HepG2 (cell line): ENCODE measurements around the gene PHKB. TPM values are rescaled to one million over a fixed set of nuclear protein-coding genes. Genes with fewer than 3 reads are reported as not detected.

Source experiments
- JUNB ChIP-seq: sonication (generic); formaldehyde crosslinking; IDR thresholded peaks from 2 replicates; pipeline ENCODE4 v1.8.0; 2022; ENCODE audit warnings: missing genetic modification reagents, mild to moderate bottlenecking, borderline replicate concordance
- MXI1 ChIP-seq: IDR thresholded peaks from 3 replicates; pipeline ENCODE4 v1.6.1; 2012; ENCODE audit warnings: low read depth, low read length, inconsistent platforms, borderline replicate concordance
- RCOR2 ChIP-seq: IDR thresholded peaks from 2 replicates; pipeline ENCODE4 v1.6.1; 2016; ENCODE audit warnings: missing biosample characterization, missing genetic modification reagents
- SOX5 ChIP-seq: IDR thresholded peaks from 2 replicates; pipeline ENCODE4 v1.6.1; 2016; ENCODE audit warnings: borderline replicate concordance
- TEAD3 ChIP-seq: optimal IDR thresholded peaks from 2 replicates; pipeline ENCODE3; 2016; ENCODE audit warnings: borderline replicate concordance
- TMF1 ChIP-seq: sonication (generic); formaldehyde crosslinking; IDR thresholded peaks from 2 replicates; pipeline ENCODE4 v1.8.1; 2022; ENCODE audit warnings: low read depth, missing genetic modification reagents
- ZBTB38 ChIP-seq: sonication (generic); formaldehyde crosslinking; IDR thresholded peaks from 2 replicates; pipeline ENCODE4 v1.5.1; 2020; ENCODE audit warnings: mild to moderate bottlenecking, missing genetic modification reagents
- ZNF33B ChIP-seq: sonication (generic); formaldehyde crosslinking; IDR thresholded peaks from 2 replicates; pipeline ENCODE4 v1.5.1; 2020; ENCODE audit warnings: mild to moderate bottlenecking, missing genetic modification reagents
- ZNF569 ChIP-seq: sonication (generic); formaldehyde crosslinking; IDR thresholded peaks from 2 replicates; pipeline ENCODE4 v1.5.0; 2020; ENCODE audit warnings: mild to moderate bottlenecking, missing genetic modification reagents, moderate library complexity, borderline replicate concordance
- ZNF614 ChIP-seq: IDR thresholded peaks from 2 replicates; pipeline ENCODE4 v1.6.1; 2018; ENCODE audit warnings: missing biosample characterization, missing genetic modification reagents, inconsistent platforms, borderline replicate concordance
- ZSCAN22 ChIP-seq: sonication (generic); formaldehyde crosslinking; IDR thresholded peaks from 2 replicates; pipeline ENCODE4 v1.4.0; 2020; ENCODE audit warnings: mild to moderate bottlenecking, missing genetic modification reagents
- polyA plus RNA-seq, 8 experiments: library from polyadenylated mRNA; depleted of rRNA in 3 of 8; stranded (reverse) in 7 of 8; unstranded in 1 of 8; fragments of >200 nt; fragmentation: Illumina TruSeq in 4 of 8; extraction: Trizol in 4 of 8; gene quantifications; 2 replicates each; pipeline versions ENCODE4 v1.2.1 to v1.2.3, GENCODE V29; 2011 to 2016; ENCODE audit warnings: low read depth in 4 of 8, missing spikeins in 1 of 8, mixed read lengths in 1 of 8; ENCODE audit not compliant: insufficient read depth in 1 of 8
- total RNA-seq, 5 experiments: library from RNA; depleted of rRNA; stranded (reverse); fragments of >200 nt; fragmentation: Illumina TruSeq; extraction: Trizol; gene quantifications; 2 replicates each; pipeline ENCODE4 v1.2.3, GENCODE V29; 2016; ENCODE audit warnings: low read depth in 1 of 5
- TF ChIP-seq, protein P1 (sequence below): sonication (generic); formaldehyde crosslinking; IDR thresholded peaks from 2 replicates; pipeline ENCODE4 v1.5.1; 2020; ENCODE audit warnings: mild to moderate bottlenecking, missing genetic modification reagents, borderline replicate concordance
- TF ChIP-seq, protein P2 (sequence below): sonication (generic); formaldehyde crosslinking; IDR thresholded peaks from 2 replicates; pipeline ENCODE4 v1.9.0; 2022; ENCODE audit warnings: missing genetic modification reagents, mild to moderate bottlenecking, borderline replicate concordance
- TF ChIP-seq, protein P3 (sequence below): sonication (generic); formaldehyde crosslinking; IDR thresholded peaks from 2 replicates; pipeline ENCODE4 v1.4.0; 2020; ENCODE audit warnings: missing genetic modification reagents
- TF ChIP-seq, protein P4 (sequence below): sonication (generic); formaldehyde crosslinking; IDR thresholded peaks from 2 replicates; pipeline ENCODE4 v1.5.1; 2020; ENCODE audit warnings: missing genetic modification reagents, mild to moderate bottlenecking, borderline replicate concordance

Gene PHKB
- total and polyA plus RNA-seq, 2 of the 13 experiments (the other 11 are each of a cell fraction or from before 2014, with no cell fraction given): 66.0 to 80.8 TPM

DNA sequence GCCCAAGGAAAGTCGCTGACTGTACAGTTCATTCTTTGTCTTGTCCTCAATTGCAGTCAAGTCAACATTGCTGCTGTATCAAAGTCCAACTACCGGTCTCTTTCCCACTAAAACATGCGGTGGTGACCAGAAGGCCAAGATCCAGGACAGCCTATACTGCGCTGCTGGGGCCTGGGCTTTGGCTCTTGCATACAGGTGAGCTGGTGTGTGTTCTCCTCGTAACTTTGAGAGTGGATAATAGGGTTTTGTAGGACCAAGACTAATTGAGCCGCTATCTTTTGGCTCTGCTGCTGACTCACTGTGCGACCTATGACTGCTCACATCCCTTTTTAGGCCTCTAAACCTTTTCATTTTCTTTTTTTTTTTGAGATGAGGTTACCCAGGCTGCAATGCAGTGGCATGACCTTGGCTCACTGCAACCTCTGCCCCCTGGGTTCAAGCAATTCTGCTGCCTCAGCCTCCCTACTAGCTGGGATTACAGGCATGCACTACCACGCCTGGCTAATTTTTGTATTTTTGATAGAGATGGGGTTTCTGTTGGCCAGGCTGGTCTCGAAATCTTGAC, 38.7 kb downstream of the PHKB start (continued):
- TF ChIP-seq TMF1 (CRISPR knock-in tag): no peak
- TF ChIP-seq, protein P1, sequence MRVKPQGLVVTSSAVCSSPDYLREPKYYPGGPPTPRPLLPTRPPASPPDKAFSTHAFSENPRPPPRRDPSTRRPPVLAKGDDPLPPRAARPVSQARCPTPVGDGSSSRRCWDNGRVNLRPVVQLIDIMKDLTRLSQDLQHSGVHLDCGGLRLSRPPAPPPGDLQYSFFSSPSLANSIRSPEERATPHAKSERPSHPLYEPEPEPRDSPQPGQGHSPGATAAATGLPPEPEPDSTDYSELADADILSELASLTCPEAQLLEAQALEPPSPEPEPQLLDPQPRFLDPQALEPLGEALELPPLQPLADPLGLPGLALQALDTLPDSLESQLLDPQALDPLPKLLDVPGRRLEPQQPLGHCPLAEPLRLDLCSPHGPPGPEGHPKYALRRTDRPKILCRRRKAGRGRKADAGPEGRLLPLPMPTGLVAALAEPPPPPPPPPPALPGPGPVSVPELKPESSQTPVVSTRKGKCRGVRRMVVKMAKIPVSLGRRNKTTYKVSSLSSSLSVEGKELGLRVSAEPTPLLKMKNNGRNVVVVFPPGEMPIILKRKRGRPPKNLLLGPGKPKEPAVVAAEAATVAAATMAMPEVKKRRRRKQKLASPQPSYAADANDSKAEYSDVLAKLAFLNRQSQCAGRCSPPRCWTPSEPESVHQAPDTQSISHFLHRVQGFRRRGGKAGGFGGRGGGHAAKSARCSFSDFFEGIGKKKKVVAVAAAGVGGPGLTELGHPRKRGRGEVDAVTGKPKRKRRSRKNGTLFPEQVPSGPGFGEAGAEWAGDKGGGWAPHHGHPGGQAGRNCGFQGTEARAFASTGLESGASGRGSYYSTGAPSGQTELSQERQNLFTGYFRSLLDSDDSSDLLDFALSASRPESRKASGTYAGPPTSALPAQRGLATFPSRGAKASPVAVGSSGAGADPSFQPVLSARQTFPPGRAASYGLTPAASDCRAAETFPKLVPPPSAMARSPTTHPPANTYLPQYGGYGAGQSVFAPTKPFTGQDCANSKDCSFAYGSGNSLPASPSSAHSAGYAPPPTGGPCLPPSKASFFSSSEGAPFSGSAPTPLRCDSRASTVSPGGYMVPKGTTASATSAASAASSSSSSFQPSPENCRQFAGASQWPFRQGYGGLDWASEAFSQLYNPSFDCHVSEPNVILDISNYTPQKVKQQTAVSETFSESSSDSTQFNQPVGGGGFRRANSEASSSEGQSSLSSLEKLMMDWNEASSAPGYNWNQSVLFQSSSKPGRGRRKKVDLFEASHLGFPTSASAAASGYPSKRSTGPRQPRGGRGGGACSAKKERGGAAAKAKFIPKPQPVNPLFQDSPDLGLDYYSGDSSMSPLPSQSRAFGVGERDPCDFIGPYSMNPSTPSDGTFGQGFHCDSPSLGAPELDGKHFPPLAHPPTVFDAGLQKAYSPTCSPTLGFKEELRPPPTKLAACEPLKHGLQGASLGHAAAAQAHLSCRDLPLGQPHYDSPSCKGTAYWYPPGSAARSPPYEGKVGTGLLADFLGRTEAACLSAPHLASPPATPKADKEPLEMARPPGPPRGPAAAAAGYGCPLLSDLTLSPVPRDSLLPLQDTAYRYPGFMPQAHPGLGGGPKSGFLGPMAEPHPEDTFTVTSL: peak; percentile 89; the same call in 1 of the 2 replicates
- peak; percentile 79 for TF ChIP-seq RCOR2
- no peak for TF ChIP-seq ZBTB38
- TF ChIP-seq, protein P2, sequence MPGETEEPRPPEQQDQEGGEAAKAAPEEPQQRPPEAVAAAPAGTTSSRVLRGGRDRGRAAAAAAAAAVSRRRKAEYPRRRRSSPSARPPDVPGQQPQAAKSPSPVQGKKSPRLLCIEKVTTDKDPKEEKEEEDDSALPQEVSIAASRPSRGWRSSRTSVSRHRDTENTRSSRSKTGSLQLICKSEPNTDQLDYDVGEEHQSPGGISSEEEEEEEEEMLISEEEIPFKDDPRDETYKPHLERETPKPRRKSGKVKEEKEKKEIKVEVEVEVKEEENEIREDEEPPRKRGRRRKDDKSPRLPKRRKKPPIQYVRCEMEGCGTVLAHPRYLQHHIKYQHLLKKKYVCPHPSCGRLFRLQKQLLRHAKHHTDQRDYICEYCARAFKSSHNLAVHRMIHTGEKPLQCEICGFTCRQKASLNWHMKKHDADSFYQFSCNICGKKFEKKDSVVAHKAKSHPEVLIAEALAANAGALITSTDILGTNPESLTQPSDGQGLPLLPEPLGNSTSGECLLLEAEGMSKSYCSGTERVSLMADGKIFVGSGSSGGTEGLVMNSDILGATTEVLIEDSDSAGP (CRISPR knock-in tag): no peak; the same call in none of the 2 replicates
- TF ChIP-seq, protein P3, sequence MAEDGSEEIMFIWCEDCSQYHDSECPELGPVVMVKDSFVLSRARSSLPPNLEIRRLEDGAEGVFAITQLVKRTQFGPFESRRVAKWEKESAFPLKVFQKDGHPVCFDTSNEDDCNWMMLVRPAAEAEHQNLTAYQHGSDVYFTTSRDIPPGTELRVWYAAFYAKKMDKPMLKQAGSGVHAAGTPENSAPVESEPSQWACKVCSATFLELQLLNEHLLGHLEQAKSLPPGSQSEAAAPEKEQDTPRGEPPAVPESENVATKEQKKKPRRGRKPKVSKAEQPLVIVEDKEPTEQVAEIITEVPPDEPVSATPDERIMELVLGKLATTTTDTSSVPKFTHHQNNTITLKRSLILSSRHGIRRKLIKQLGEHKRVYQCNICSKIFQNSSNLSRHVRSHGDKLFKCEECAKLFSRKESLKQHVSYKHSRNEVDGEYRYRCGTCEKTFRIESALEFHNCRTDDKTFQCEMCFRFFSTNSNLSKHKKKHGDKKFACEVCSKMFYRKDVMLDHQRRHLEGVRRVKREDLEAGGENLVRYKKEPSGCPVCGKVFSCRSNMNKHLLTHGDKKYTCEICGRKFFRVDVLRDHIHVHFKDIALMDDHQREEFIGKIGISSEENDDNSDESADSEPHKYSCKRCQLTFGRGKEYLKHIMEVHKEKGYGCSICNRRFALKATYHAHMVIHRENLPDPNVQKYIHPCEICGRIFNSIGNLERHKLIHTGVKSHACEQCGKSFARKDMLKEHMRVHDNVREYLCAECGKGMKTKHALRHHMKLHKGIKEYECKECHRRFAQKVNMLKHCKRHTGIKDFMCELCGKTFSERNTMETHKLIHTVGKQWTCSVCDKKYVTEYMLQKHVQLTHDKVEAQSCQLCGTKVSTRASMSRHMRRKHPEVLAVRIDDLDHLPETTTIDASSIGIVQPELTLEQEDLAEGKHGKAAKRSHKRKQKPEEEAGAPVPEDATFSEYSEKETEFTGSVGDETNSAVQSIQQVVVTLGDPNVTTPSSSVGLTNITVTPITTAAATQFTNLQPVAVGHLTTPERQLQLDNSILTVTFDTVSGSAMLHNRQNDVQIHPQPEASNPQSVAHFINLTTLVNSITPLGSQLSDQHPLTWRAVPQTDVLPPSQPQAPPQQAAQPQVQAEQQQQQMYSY (CRISPR knock-in tag): peak; percentile 20; the same call in 1 of the 2 replicates
- peak; percentile 41 for TF ChIP-seq TEAD3 (CRISPR knock-in tag)
- no peak for TF ChIP-seq ZSCAN22
- TF ChIP-seq, protein P4, sequence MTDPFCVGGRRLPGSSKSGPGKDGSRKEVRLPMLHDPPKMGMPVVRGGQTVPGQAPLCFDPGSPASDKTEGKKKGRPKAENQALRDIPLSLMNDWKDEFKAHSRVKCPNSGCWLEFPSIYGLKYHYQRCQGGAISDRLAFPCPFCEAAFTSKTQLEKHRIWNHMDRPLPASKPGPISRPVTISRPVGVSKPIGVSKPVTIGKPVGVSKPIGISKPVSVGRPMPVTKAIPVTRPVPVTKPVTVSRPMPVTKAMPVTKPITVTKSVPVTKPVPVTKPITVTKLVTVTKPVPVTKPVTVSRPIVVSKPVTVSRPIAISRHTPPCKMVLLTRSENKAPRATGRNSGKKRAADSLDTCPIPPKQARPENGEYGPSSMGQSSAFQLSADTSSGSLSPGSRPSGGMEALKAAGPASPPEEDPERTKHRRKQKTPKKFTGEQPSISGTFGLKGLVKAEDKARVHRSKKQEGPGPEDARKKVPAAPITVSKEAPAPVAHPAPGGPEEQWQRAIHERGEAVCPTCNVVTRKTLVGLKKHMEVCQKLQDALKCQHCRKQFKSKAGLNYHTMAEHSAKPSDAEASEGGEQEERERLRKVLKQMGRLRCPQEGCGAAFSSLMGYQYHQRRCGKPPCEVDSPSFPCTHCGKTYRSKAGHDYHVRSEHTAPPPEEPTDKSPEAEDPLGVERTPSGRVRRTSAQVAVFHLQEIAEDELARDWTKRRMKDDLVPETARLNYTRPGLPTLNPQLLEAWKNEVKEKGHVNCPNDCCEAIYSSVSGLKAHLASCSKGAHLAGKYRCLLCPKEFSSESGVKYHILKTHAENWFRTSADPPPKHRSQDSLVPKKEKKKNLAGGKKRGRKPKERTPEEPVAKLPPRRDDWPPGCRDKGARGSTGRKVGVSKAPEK: no peak
- TF ChIP-seq SOX5 (CRISPR knock-in tag): peak; percentile 89
- TF ChIP-seq ZNF33B (CRISPR knock-in tag): no peak
- TF ChIP-seq ZNF569 (CRISPR knock-in tag): no peak
- no peak for TF ChIP-seq JUNB (CRISPR knock-in tag)
- TF ChIP-seq MXI1: peak; percentile 65; the same call in 1 of the 3 replicates
- peak; percentile 96 for TF ChIP-seq ZNF614
